Measurements from ENCODE around the gene KRTAP4-7. TPM values are rescaled to one million over a fixed set of nuclear protein-coding genes. Genes with fewer than 3 reads are reported as not detected.

The KRTAP4-7 gene
- total RNA-seq, 1 donor from 2014 or later: not detected

DNA sequence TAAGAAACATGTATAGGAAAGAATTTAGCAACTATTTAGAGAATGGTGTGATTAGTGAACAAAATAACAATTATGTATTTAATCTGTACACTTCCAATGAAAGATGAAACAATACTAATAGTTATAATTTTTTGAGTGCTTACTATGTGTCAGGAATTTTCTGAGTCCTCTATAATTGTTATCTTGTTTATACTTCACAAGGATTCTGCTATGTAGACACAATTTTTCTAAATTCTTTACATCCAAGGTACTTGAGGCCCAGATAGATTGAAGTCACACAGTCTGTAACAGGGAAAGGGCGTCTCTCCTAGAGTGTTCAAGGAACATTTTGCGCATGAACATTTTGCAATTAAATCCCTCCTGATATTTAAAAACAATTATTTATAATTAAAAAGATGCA lies 41.1 kb downstream of the KRTAP4-7 start:
- Mint-ChIP-seq H3K9me3 (no peaks in the 10 kb centered on the region), H3K4me1 (ENCODE audit: unreplicated experiment) (no peaks in the 10 kb centered on the region), H3K27me3 (peaks cover 4% of the 10 kb centered on the region), H3K36me3 (no peaks in the 10 kb centered on the region), H3K27ac (no peak overlapping the region), H3K4me3 (no peak overlapping the region)
- no peak for DNase-seq (ENCODE audit: extremely low spot score, unreplicated experiment)
- TF ChIP-seq, protein P1, sequence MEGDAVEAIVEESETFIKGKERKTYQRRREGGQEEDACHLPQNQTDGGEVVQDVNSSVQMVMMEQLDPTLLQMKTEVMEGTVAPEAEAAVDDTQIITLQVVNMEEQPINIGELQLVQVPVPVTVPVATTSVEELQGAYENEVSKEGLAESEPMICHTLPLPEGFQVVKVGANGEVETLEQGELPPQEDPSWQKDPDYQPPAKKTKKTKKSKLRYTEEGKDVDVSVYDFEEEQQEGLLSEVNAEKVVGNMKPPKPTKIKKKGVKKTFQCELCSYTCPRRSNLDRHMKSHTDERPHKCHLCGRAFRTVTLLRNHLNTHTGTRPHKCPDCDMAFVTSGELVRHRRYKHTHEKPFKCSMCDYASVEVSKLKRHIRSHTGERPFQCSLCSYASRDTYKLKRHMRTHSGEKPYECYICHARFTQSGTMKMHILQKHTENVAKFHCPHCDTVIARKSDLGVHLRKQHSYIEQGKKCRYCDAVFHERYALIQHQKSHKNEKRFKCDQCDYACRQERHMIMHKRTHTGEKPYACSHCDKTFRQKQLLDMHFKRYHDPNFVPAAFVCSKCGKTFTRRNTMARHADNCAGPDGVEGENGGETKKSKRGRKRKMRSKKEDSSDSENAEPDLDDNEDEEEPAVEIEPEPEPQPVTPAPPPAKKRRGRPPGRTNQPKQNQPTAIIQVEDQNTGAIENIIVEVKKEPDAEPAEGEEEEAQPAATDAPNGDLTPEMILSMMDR (conservative IDR thresholded peaks at IDR 0.05): no peak

DNA sequence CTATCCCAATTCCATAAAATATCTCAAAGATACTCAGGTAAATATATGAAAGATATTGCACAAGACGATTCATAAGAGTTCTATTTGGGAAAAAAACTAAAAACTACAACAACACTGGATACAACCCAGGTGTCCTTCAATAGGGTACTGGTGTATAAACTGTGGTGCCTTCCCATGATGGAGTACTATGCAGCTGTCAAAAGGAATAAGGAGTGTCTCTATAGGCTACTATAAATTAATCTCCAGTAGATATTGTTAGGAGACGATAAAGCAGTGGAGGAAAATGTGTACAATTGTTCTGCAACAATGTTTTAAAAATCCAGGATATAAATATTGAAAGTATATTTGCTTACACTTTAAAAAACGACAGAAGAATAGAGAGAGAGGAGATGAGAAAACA lies 42.5 kb downstream of the KRTAP4-7 start:
- Mint-ChIP-seq H3K36me3 (no peaks in the 10 kb centered on the region), H3K27me3 (peaks cover 4% of the 10 kb centered on the region), H3K4me3 (no peak overlapping the region), H3K4me1 (ENCODE audit: unreplicated experiment) (no peaks in the 10 kb centered on the region), H3K27ac (no peak overlapping the region), H3K9me3 (no peaks in the 10 kb centered on the region)
- no peak for DNase-seq (ENCODE audit: extremely low spot score, unreplicated experiment)
- TF ChIP-seq, protein P1 (conservative IDR thresholded peaks at IDR 0.05): no peak

DNA sequence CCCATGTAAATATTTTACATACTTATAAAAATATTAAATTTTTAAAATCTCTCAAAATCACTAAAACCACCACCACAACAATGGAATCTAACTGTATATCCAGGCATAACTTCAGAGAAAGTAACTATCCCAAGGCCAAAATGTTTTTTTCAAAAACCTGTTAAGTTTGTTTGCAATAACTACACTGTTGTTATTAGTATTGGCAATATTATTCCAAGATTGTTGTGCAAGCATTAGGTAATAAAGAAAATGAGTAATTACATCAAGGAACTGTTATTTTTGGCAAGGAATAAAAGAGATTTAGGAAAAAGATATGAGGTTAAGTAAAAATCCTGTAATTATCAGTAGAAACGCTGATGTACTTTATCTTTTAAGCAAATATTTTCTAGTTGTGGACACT lies 43.4 kb downstream of the KRTAP4-7 start:
- TF ChIP-seq, protein P1 (conservative IDR thresholded peaks at IDR 0.05): no peak
- H3K27me3 Mint-ChIP-seq: peaks cover 4% of the 10 kb centered on the region
- no peak overlapping the region for H3K4me3 Mint-ChIP-seq
- no peak overlapping the region for H3K27ac Mint-ChIP-seq
- H3K4me1 Mint-ChIP-seq (ENCODE audit: unreplicated experiment): no peaks in the 10 kb centered on the region
- H3K9me3 Mint-ChIP-seq: peaks cover 7% of the 10 kb centered on the region
- DNase-seq (ENCODE audit: extremely low spot score, unreplicated experiment): no peak
- no peaks in the 10 kb centered on the region for H3K36me3 Mint-ChIP-seq

DNA sequence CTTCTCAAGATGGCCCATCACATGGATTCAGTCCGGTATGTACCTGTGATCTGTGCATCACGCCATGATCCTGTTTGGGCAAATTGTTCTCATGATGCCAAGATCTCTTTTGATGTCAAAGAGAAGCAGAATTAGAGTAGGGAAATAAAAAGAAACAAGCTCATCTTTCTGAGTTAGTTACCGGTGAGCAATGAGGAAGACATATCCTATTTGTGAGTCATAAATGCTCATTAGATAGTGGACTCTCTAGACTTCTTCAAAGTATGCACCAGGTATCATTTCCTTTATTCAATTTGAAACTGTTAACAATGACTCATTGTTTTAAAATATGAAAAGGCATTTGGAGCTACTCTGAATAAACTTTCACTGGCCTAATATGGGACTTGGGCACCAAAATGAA lies 48.0 kb downstream of the KRTAP4-7 start:
- Mint-ChIP-seq H3K27ac (peak overlapping the region; percentile 22), H3K27me3 (no peaks in the 10 kb centered on the region), H3K36me3 (no peaks in the 10 kb centered on the region), H3K4me3 (no peak overlapping the region), H3K4me1 (ENCODE audit: unreplicated experiment) (no peaks in the 10 kb centered on the region), H3K9me3 (peaks cover 9% of the 10 kb centered on the region)
- TF ChIP-seq, protein P1 (conservative IDR thresholded peaks at IDR 0.05): no peak
- DNase-seq (ENCODE audit: extremely low spot score, unreplicated experiment): no peak

DNA sequence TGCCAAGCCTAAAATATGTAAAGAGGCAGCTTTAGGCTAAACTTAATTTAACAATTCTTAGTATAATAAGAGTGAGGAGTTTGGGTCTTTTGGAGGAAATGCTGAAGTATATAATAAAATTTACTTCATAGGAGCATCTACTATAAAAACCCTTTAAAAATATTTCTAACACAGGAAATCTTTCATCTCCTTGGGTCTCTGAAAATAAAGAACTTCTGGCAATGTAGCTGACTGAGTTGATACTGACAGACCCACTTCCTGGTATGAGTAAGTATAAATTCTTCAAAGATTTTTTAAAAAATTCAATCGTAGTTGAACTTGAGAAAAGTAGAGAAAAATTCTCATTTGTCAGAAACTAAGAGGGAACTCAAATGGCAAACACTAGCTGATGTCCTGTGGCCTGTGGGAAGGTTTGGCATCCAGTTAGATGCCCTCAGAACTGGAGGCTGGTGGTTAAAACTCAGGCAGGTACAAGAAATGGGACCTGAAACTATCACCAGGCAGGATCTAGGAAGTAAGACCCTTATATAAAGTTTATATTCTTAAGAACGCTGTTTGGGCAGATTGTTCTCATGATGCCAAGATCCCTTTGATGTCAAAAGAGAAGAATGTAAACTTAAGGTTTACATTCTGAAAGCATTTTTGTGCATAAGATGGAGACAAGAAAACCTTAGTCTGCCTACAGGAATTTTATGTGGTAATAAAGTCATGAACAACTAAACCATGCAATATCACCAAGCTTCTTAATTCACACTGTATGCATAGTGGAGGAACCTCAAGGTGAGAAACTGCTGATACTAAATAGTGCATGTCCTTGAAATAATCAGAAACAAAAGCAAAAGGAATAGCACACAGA lies 50.2 kb downstream of the KRTAP4-7 start:
- TF ChIP-seq, protein P1 (conservative IDR thresholded peaks at IDR 0.05): no peak
- no peaks in the 10 kb centered on the region for H3K27me3 Mint-ChIP-seq
- peaks cover 11% of the 10 kb centered on the region for H3K9me3 Mint-ChIP-seq
- DNase-seq (ENCODE audit: extremely low spot score, unreplicated experiment): no peak
- H3K36me3 Mint-ChIP-seq: no peaks in the 10 kb centered on the region
- no peaks in the 10 kb centered on the region for H3K4me1 Mint-ChIP-seq (ENCODE audit: unreplicated experiment)
- no peak overlapping the region for H3K4me3 Mint-ChIP-seq
- H3K27ac Mint-ChIP-seq: no peak overlapping the region

Other genes starting within 250 kb of the KRTAP4-7 start
- not detected in 2 replicates for gene KRT12, start 216.9 kb upstream of the KRTAP4-7 start, total RNA-seq (ENCODE audit: low replicate concordance)
- 13.0 and 41.9 TPM in 2 replicates for gene KRT20, start 198.9 kb upstream of the KRTAP4-7 start, total RNA-seq (ENCODE audit: low replicate concordance)
- gene KRT23, start 146.5 kb upstream of the KRTAP4-7 start, total RNA-seq (ENCODE audit: low replicate concordance): 49.7 and 464 TPM in 2 replicates
- 0.70 and 1.0 TPM in 2 replicates for gene KRT39, start 117.2 kb upstream of the KRTAP4-7 start, total RNA-seq (ENCODE audit: low replicate concordance)
- gene KRT40, start 99.8 kb upstream of the KRTAP4-7 start, total RNA-seq (ENCODE audit: low replicate concordance): 2.3 and 5.5 TPM in 2 replicates
- gene KRTAP3-3, start 90.0 kb upstream of the KRTAP4-7 start, total RNA-seq (ENCODE audit: low replicate concordance): not detected in 2 replicates
- gene KRTAP3-2, start 84.2 kb upstream of the KRTAP4-7 start, total RNA-seq (ENCODE audit: low replicate concordance): not detected in 2 replicates
- 1.7 TPM in 1 of 2 replicates, not detected in the other for gene KRTAP3-1, start 75.0 kb upstream of the KRTAP4-7 start, total RNA-seq (ENCODE audit: low replicate concordance)
- gene KRTAP1-5, start 56.9 kb upstream of the KRTAP4-7 start, total RNA-seq (ENCODE audit: low replicate concordance): not detected in 2 replicates
- gene KRTAP1-4, start 54.0 kb upstream of the KRTAP4-7 start, total RNA-seq (ENCODE audit: low replicate concordance): not detected in 2 replicates
- gene KRTAP1-3, start 49.3 kb upstream of the KRTAP4-7 start, total RNA-seq (ENCODE audit: low replicate concordance): not detected in 2 replicates
- not detected in 2 replicates for gene KRTAP1-1, start 42.7 kb upstream of the KRTAP4-7 start, total RNA-seq (ENCODE audit: low replicate concordance)
- gene KRTAP2-1, start 36.8 kb upstream of the KRTAP4-7 start, total RNA-seq (ENCODE audit: low replicate concordance): not detected in 2 replicates
- gene KRTAP2-2, start 28.9 kb upstream of the KRTAP4-7 start, total RNA-seq (ENCODE audit: low replicate concordance): not detected in 2 replicates
- 0.98 TPM in 1 of 2 replicates, not detected in the other for gene KRTAP2-3, start 24.0 kb upstream of the KRTAP4-7 start, total RNA-seq (ENCODE audit: low replicate concordance)
- gene KRTAP2-4, start 18.3 kb upstream of the KRTAP4-7 start, total RNA-seq (ENCODE audit: low replicate concordance): not detected in 2 replicates
- gene KRTAP4-8, start 14.0 kb downstream of the KRTAP4-7 start, total RNA-seq (ENCODE audit: low replicate concordance): not detected in 2 replicates
- not detected in 2 replicates for gene KRTAP4-16, start 18.1 kb downstream of the KRTAP4-7 start, total RNA-seq (ENCODE audit: low replicate concordance)
- not detected in 2 replicates for gene KRTAP4-9, start 21.2 kb downstream of the KRTAP4-7 start, total RNA-seq (ENCODE audit: low replicate concordance)
- not detected in 2 replicates for gene KRTAP4-11, start 34.2 kb downstream of the KRTAP4-7 start, total RNA-seq (ENCODE audit: low replicate concordance)
- gene KRTAP4-12, start 40.0 kb downstream of the KRTAP4-7 start, total RNA-seq (ENCODE audit: low replicate concordance): not detected in 2 replicates
- gene KRTAP4-6, start 56.4 kb downstream of the KRTAP4-7 start, total RNA-seq (ENCODE audit: low replicate concordance): not detected in 2 replicates
- not detected in 2 replicates for gene KRTAP4-5, start 65.7 kb downstream of the KRTAP4-7 start, total RNA-seq (ENCODE audit: low replicate concordance)
- not detected in 2 replicates for gene KRTAP4-4, start 76.6 kb downstream of the KRTAP4-7 start, total RNA-seq (ENCODE audit: low replicate concordance)
- not detected in 2 replicates for gene KRTAP4-3, start 84.1 kb downstream of the KRTAP4-7 start, total RNA-seq (ENCODE audit: low replicate concordance)
- gene KRTAP4-2, start 94.1 kb downstream of the KRTAP4-7 start, total RNA-seq (ENCODE audit: low replicate concordance): not detected in 2 replicates
- not detected in 2 replicates for gene KRTAP4-1, start 100.8 kb downstream of the KRTAP4-7 start, total RNA-seq (ENCODE audit: low replicate concordance)
- not detected in 2 replicates for gene KRTAP9-1, start 105.7 kb downstream of the KRTAP4-7 start, total RNA-seq (ENCODE audit: low replicate concordance)
- not detected in 2 replicates for gene KRTAP9-2, start 142.5 kb downstream of the KRTAP4-7 start, total RNA-seq (ENCODE audit: low replicate concordance)
- not detected in 2 replicates for gene KRTAP9-3, start 148.3 kb downstream of the KRTAP4-7 start, total RNA-seq (ENCODE audit: low replicate concordance)
- gene KRTAP9-8, start 153.8 kb downstream of the KRTAP4-7 start, total RNA-seq (ENCODE audit: low replicate concordance): not detected in 2 replicates
- not detected in 2 replicates for gene KRTAP9-4, start 165.5 kb downstream of the KRTAP4-7 start, total RNA-seq (ENCODE audit: low replicate concordance)
- not detected in 2 replicates for gene KRTAP9-9, start 171.2 kb downstream of the KRTAP4-7 start, total RNA-seq (ENCODE audit: low replicate concordance)
- gene KRTAP9-6, start 181.2 kb downstream of the KRTAP4-7 start, total RNA-seq (ENCODE audit: low replicate concordance): not detected in 2 replicates
- gene KRTAP9-7, start 191.5 kb downstream of the KRTAP4-7 start, total RNA-seq (ENCODE audit: low replicate concordance): not detected in 2 replicates
- gene KRTAP29-1, start 218.7 kb downstream of the KRTAP4-7 start, total RNA-seq (ENCODE audit: low replicate concordance): not detected in 2 replicates
- not detected in 2 replicates for gene KRTAP16-1, start 225.2 kb downstream of the KRTAP4-7 start, total RNA-seq (ENCODE audit: low replicate concordance)
- gene KRTAP17-1, start 231.6 kb downstream of the KRTAP4-7 start, total RNA-seq (ENCODE audit: low replicate concordance): not detected in 2 replicates

All from type B pancreatic cell (in vitro differentiated cells).